Measurements from ENCODE around the gene IDI2. TPM values are rescaled to one million over a fixed set of nuclear protein-coding genes. Genes with fewer than 3 reads are reported as not detected.
A peak's percentile ranks its signal among the peaks of the same experiment; 100 is the strongest.

IDI2 gene
- polyA plus RNA-seq, 1 donor (not counting 4 experiments of a cell fraction or from before 2014, with no cell fraction given), result not detected

GRCh38 chr10:987870-988666 is 37.6 kb downstream of the IDI2 start, which contains the start of gene GTPBP4:
GTPBP4 (plus strand) TSS chr10:988434; CDS start chr10:988480, 46 bp downstream.
- Histone ChIP-seq H3K27ac (ENCODE audit: control insufficient read depth, insufficient read depth, low read length) (peak within 1 kb of the TSS; percentile 97), H3K36me3 (ENCODE audit: control insufficient read depth in 2 of 2, extremely low read depth in 1 of 2, insufficient read depth in 2 of 2, low read length in 2 of 2) (peaks cover 4 to 23% of the 10 kb centered on the region in 2 experiments), H3K27me3 (ENCODE audit: control insufficient read depth, extremely low read depth, insufficient read depth, low read length) (no peaks in the 10 kb centered on the region), H4K20me1 (ENCODE audit: control insufficient read depth, extremely low read depth, insufficient read depth, low read length) (peaks cover 20% of the 10 kb centered on the region), H3K9me1 (ENCODE audit: control insufficient read depth, extremely low read depth, insufficient read depth, low read length) (no peaks in the 10 kb centered on the region), H3K9ac (ENCODE audit: control insufficient read depth, extremely low read depth, insufficient read depth, low read length) (peak within 1 kb of the TSS; percentile 99), H3K4me1 (ENCODE audit: control insufficient read depth, extremely low read depth, insufficient read depth, low read length) (peaks cover 42% of the 10 kb centered on the region), H2AFZ (ENCODE audit: control insufficient read depth, low read length) (peak within 1 kb of the TSS; percentile 56), H3K9me3 (ENCODE audit: control insufficient read depth, low read depth, low read length) (no peaks in the 10 kb centered on the region), H3K4me2 (ENCODE audit: control insufficient read depth, extremely low read depth, insufficient read depth, low read depth, low read length) (peak within 1 kb of the TSS; percentile 91), H3K79me2 (ENCODE audit: control insufficient read depth, insufficient read depth, low read length) (peaks cover 50% of the 10 kb centered on the region), H3K4me3 (ENCODE audit: control insufficient read depth in 2 of 3, extremely low read depth in 1 of 3, insufficient read depth in 2 of 3, low read depth in 1 of 3, low read length in 3 of 3) (peak within 1 kb of the TSS; percentile 86 to 99 (median 99))
- peak in 1 of 3 experiments; percentile 88 for TF ChIP-seq CTCF (optimal IDR thresholded peaks at IDR 0.05 in 1 of 3, IDR thresholded peaks at IDR 0.05 in 1 of 3, conservative IDR thresholded peaks at IDR 0.05 in 1 of 3; ENCODE audit: extremely low read depth in 1 of 3, insufficient read depth in 2 of 3, low read length in 3 of 3)
- no peak for TF ChIP-seq EZH2 (IDR thresholded peaks at IDR 0.05; ENCODE audit: low read length)
- peak; percentile 77 for FAIRE-seq
- peak; percentile 79 for DNase-seq (ENCODE audit: low read depth, low spot score)
- dilution Hi-C loops (cut with MboI; ENCODE audit: extremely low pct_ligation_motif_present, low sequenced_read_pairs), result no loop called here

GRCh38 chr10:987620-987869 is 38.1 kb downstream of the IDI2 start:
- peak overlapping the region; percentile 5 for H2AFZ ChIP-seq (ENCODE audit: control insufficient read depth, low read length)
- peaks cover 45% of the 10 kb centered on the region for H3K79me2 ChIP-seq (ENCODE audit: control insufficient read depth, insufficient read depth, low read length)
- no peak for DNase-seq (ENCODE audit: low read depth, low spot score)

More at GRCh38 chr10:987620-987869, 38.1 kb downstream of the IDI2 start:
- Histone ChIP-seq H3K4me2 (ENCODE audit: control insufficient read depth, extremely low read depth, insufficient read depth, low read depth, low read length) (peak overlapping the region; percentile 81), H3K4me1 (ENCODE audit: control insufficient read depth, extremely low read depth, insufficient read depth, low read length) (peaks cover 42% of the 10 kb centered on the region), H3K27ac (ENCODE audit: control insufficient read depth, insufficient read depth, low read length) (peak overlapping the region; percentile 97), H3K36me3 (ENCODE audit: control insufficient read depth in 2 of 2, extremely low read depth in 1 of 2, insufficient read depth in 2 of 2, low read length in 2 of 2) (peaks cover 0 to 18% of the 10 kb centered on the region in 2 experiments), H3K9me3 (ENCODE audit: control insufficient read depth, low read depth, low read length) (no peaks in the 10 kb centered on the region), H4K20me1 (ENCODE audit: control insufficient read depth, extremely low read depth, insufficient read depth, low read length) (peaks cover 15% of the 10 kb centered on the region), H3K4me3 (ENCODE audit: control insufficient read depth in 2 of 3, extremely low read depth in 1 of 3, insufficient read depth in 2 of 3, low read depth in 1 of 3, low read length in 3 of 3) (peak overlapping the region; percentile 86 to 99 (median 99)), H3K9me1 (ENCODE audit: control insufficient read depth, extremely low read depth, insufficient read depth, low read length) (no peaks in the 10 kb centered on the region), H3K27me3 (ENCODE audit: control insufficient read depth, extremely low read depth, insufficient read depth, low read length) (no peaks in the 10 kb centered on the region), H3K9ac (ENCODE audit: control insufficient read depth, extremely low read depth, insufficient read depth, low read length) (peak overlapping the region; percentile 99)
- dilution Hi-C loops (cut with MboI; ENCODE audit: extremely low pct_ligation_motif_present, low sequenced_read_pairs), result no loop called here
- FAIRE-seq, result no peak
- TF ChIP-seq CTCF (optimal IDR thresholded peaks at IDR 0.05 in 1 of 3, IDR thresholded peaks at IDR 0.05 in 1 of 3, conservative IDR thresholded peaks at IDR 0.05 in 1 of 3; ENCODE audit: extremely low read depth in 1 of 3, insufficient read depth in 2 of 3, low read length in 3 of 3) (no peak), EZH2 (IDR thresholded peaks at IDR 0.05; ENCODE audit: low read length) (no peak)
